WTC11 (cell line): ENCODE data around the gene UBASH3A. TPM values are rescaled to one million over a fixed set of nuclear protein-coding genes. Genes with fewer than 3 reads are reported as not detected.

Source experiments
- ATAC-seq: fragments of 200-7000 bp; cut with Tn5 transposase; 2 replicates; pipeline ENCODE4 v1.10.0; 2021; ENCODE audit warnings: mild to moderate bottlenecking, moderate library complexity
- CTCF ChIA-PET: fragments of 300-600 bp; sonication (Branson Sonifier 250); formaldehyde crosslinking; loops from one replicate; lab custom pipeline; 2021; ENCODE audit warnings: antibody characterized with exemption; lab: Charles Lee
- POLR2A ChIA-PET: fragments of 350-600 bp; sonication (Branson Sonifier 250); formaldehyde crosslinking; loops from one replicate; lab custom pipeline; 2021; ENCODE audit warnings: antibody characterized with exemption; lab: Charles Lee
- DNase-seq: peaks from one replicate; pipeline ENCODE4 v3.0.0; 2021; ENCODE audit warnings: low spot score
- H3K27ac Mint-ChIP-seq: 2 replicates; pipeline ENCODE4 v1.8.0; 2021; ENCODE audit warnings: mixed read lengths
- H3K27me3 Mint-ChIP-seq: 2 replicates; pipeline ENCODE4 v1.8.0; 2021; ENCODE audit warnings: low read depth, mild to moderate bottlenecking, moderate library complexity, mixed read lengths
- H3K36me3 Mint-ChIP-seq: 2 replicates; pipeline ENCODE4 v1.8.0; 2021; ENCODE audit warnings: mixed read lengths
- H3K4me1 Mint-ChIP-seq: 2 replicates; pipeline ENCODE4 v1.8.0; 2022; ENCODE audit warnings: mixed read lengths
- H3K4me3 Mint-ChIP-seq: 2 replicates; pipeline ENCODE4 v1.8.0; 2021; ENCODE audit warnings: mild to moderate bottlenecking, moderate library complexity, mixed read lengths
- H3K9me3 Mint-ChIP-seq: 2 replicates; pipeline ENCODE4 v1.8.0; 2021; ENCODE audit warnings: mixed read lengths
- ATF3 ChIP-seq: sonication (generic); formaldehyde crosslinking; conservative IDR thresholded peaks from 2 replicates; pipeline ENCODE4 v1.8.1; 2022; ENCODE audit warnings: mild to moderate bottlenecking, missing genetic modification reagents
- CBFB ChIP-seq: sonication (generic); formaldehyde crosslinking; IDR thresholded peaks from 2 replicates; pipeline ENCODE4 v1.8.1; 2022; ENCODE audit warnings: mild to moderate bottlenecking, low read depth, missing genetic modification reagents
- CREM ChIP-seq: sonication (generic); formaldehyde crosslinking; IDR thresholded peaks from 2 replicates; pipeline ENCODE4 v1.8.1; 2022; ENCODE audit warnings: mild to moderate bottlenecking, missing genetic modification reagents, moderate library complexity
- FOXJ3 ChIP-seq: sonication (generic); formaldehyde crosslinking; IDR thresholded peaks from 2 replicates; pipeline ENCODE4 v1.9.0; 2021; ENCODE audit warnings: missing genetic modification reagents, mild to moderate bottlenecking, borderline replicate concordance
- GTF2I ChIP-seq: fragments of 250-450 bp; sonication (Bioruptor Pico); conservative IDR thresholded peaks from 2 replicates; pipeline ENCODE4 v1.4.0; 2021; ENCODE audit warnings: mild to moderate bottlenecking
- IRF2 ChIP-seq: sonication (generic); formaldehyde crosslinking; IDR thresholded peaks from 2 replicates; pipeline ENCODE4 v1.8.0; 2022; ENCODE audit warnings: low read depth, missing genetic modification reagents, borderline replicate concordance
- MXD4 ChIP-seq: fragments of 250-450 bp; sonication (Bioruptor Pico); IDR thresholded peaks from 2 replicates; pipeline ENCODE4 v1.8.0; 2021; ENCODE audit warnings: mild to moderate bottlenecking, moderate library complexity, borderline replicate concordance
- NFYB ChIP-seq: sonication (generic); formaldehyde crosslinking; conservative IDR thresholded peaks from 2 replicates; pipeline ENCODE4 v1.8.0; 2022; ENCODE audit warnings: low read depth, missing genetic modification reagents
- NR1H2 ChIP-seq: sonication (generic); formaldehyde crosslinking; IDR thresholded peaks from 2 replicates; pipeline ENCODE4 v1.9.0; 2021; ENCODE audit warnings: mild to moderate bottlenecking, moderate library complexity, missing genetic modification reagents
- OVOL2 ChIP-seq: fragments of 250-450 bp; sonication (Bioruptor Pico); IDR thresholded peaks from 2 replicates; pipeline ENCODE4 v1.9.0; 2021; ENCODE audit warnings: mild to moderate bottlenecking, borderline replicate concordance
- PRDM15 ChIP-seq: sonication (generic); formaldehyde crosslinking; IDR thresholded peaks from 2 replicates; pipeline ENCODE4 v1.8.0; 2022; ENCODE audit warnings: missing genetic modification reagents
- PREB ChIP-seq: sonication (generic); formaldehyde crosslinking; IDR thresholded peaks from 2 replicates; pipeline ENCODE4 v1.8.1; 2022; ENCODE audit warnings: mild to moderate bottlenecking, missing genetic modification reagents, moderate library complexity, borderline replicate concordance
- SMAD3 ChIP-seq: sonication (generic); formaldehyde crosslinking; IDR thresholded peaks from 2 replicates; pipeline ENCODE4 v1.8.0; 2022; ENCODE audit warnings: missing genetic modification reagents, mild to moderate bottlenecking, borderline replicate concordance
- SP1 ChIP-seq: sonication (generic); formaldehyde crosslinking; conservative IDR thresholded peaks from 2 replicates; pipeline ENCODE4 v1.8.1; 2022; ENCODE audit warnings: missing genetic modification reagents
- STAT6 ChIP-seq: sonication (generic); formaldehyde crosslinking; conservative IDR thresholded peaks from 2 replicates; pipeline ENCODE4 v1.8.1; 2023; ENCODE audit warnings: mild to moderate bottlenecking, low read depth, missing genetic modification reagents, moderate library complexity
- USF1 ChIP-seq: sonication (generic); formaldehyde crosslinking; IDR thresholded peaks from 2 replicates; pipeline ENCODE4 v1.8.0; 2022; ENCODE audit warnings: mild to moderate bottlenecking, missing genetic modification reagents
- ZMAT4 ChIP-seq: fragments of 250-450 bp; sonication (Bioruptor Pico); IDR thresholded peaks from 2 replicates; pipeline ENCODE4 v1.9.0; 2021; ENCODE audit warnings: mild to moderate bottlenecking
- ZNF121 ChIP-seq: sonication (generic); formaldehyde crosslinking; IDR thresholded peaks from 2 replicates; pipeline ENCODE4 v1.8.0; 2023; ENCODE audit warnings: missing genetic modification reagents
- ZNF138 ChIP-seq: sonication (generic); formaldehyde crosslinking; conservative IDR thresholded peaks from 2 replicates; pipeline ENCODE4 v1.8.1; 2022; ENCODE audit warnings: mild to moderate bottlenecking, moderate library complexity, missing genetic modification reagents
- ZNF532 ChIP-seq: fragments of 250-450 bp; sonication (Bioruptor Pico); IDR thresholded peaks from 2 replicates; pipeline ENCODE4 v1.9.0; 2021; ENCODE audit warnings: mild to moderate bottlenecking, borderline replicate concordance
- total RNA-seq: library from RNA; stranded (reverse); gene quantifications from 3 replicates; pipeline ENCODE4 v1.2.3, GENCODE V29; 2021

Gene UBASH3A
- total RNA-seq, 1 experiment from 2014 or later, result not detected

GRCh38 chr21:42382915-42383314, 20.8 kb upstream of the UBASH3A start:
- ChIA-PET CTCF (interaction anchor here (0.6 to 3.0 kb wide), 2 partner anchors 12 to 45 kb away, joined by 3 to 24 read pairs; no protein-coding TSS in a partner anchor), POLR2A (no interaction called here)
- Mint-ChIP-seq H3K4me1 (peaks cover 13% of the 10 kb centered on the region), H3K9me3 (peaks cover 14% of the 10 kb centered on the region), H3K4me3 (no peak overlapping the region), H3K36me3 (peaks cover 5% of the 10 kb centered on the region; the same call in 1 of the 2 replicates), H3K27ac (no peak overlapping the region), H3K27me3 (peaks cover 3% of the 10 kb centered on the region; the same call in 1 of the 2 replicates)
- no peak for ATAC-seq
- no peak for DNase-seq
- no peak for TF ChIP-seq OVOL2
- TF ChIP-seq IRF2 (CRISPR knock-in tag), result no peak
- TF ChIP-seq ZNF138 (CRISPR knock-in tag), result no peak
- no peak for TF ChIP-seq SMAD3 (CRISPR knock-in tag)
- TF ChIP-seq GTF2I (CRISPR knock-in tag), result no peak
- no peak for TF ChIP-seq ZNF532 (CRISPR knock-in tag)
- no peak for TF ChIP-seq PREB
- TF ChIP-seq CREM (CRISPR knock-in tag), result no peak
- no peak for TF ChIP-seq PRDM15 (CRISPR knock-in tag)

- TF ChIP-seq PREB (no peak), MXD4 (no peak), NFYB (CRISPR knock-in tag) (no peak), USF1 (CRISPR knock-in tag) (no peak), SP1 (CRISPR knock-in tag) (no peak), NR1H2 (no peak), STAT6 (CRISPR knock-in tag) (no peak), ZNF121 (no peak), ZMAT4 (no peak), FOXJ3 (CRISPR knock-in tag) (no peak), ATF3 (CRISPR knock-in tag) (no peak), CBFB (CRISPR knock-in tag) (no peak)
- peaks cover 14% of the 10 kb centered on the region for H3K9me3 Mint-ChIP-seq
- no peak for DNase-seq
- ChIA-PET POLR2A (no interaction called here), CTCF (no interaction called here)
- H3K36me3 Mint-ChIP-seq, result peaks cover 5% of the 10 kb centered on the region; the same call in 1 of the 2 replicates
- ATAC-seq, result no peak
- H3K4me1 Mint-ChIP-seq, result peaks cover 17% of the 10 kb centered on the region
- H3K27ac Mint-ChIP-seq, result no peak overlapping the region
- H3K4me3 Mint-ChIP-seq, result no peak overlapping the region
- peaks cover 3% of the 10 kb centered on the region; the same call in 1 of the 2 replicates for H3K27me3 Mint-ChIP-seq
Observed at GRCh38 chr21:42383331-42383730, 20.4 kb upstream of the UBASH3A start.
